ENCODE measurements around the gene COMMD4.

The COMMD4 gene

GRCh38 chr15:75361361-75361988 is 25.6 kb downstream of the COMMD4 start:
- Histone ChIP-seq H3K9me3 (replicated peaks in 1 of 11) (no peaks in the 10 kb centered on the region), H3K4me1 (peaks cover 0 to 28% (median 21%) of the 10 kb centered on the region in 10 experiments; a peak in 17 of 20 replicates), H4K20me1 (peaks cover 1 to 83% (median 23%) of the 10 kb centered on the region in 11 experiments; a peak in 17 of 22 replicates), H3K27me3 (no peaks in the 10 kb centered on the region), H3K36me3 (peaks cover 69 to 98% (median 78%) of the 10 kb centered on the region in 11 experiments), H3K4me2 (peak overlapping the region in 2 of 11 experiments; percentile 72 to 82; a peak in 2 of 22 replicates), H3K27ac (0 out of 22 replicates have a peak overlapping the region, but pooled peaks of 1 of the 11 experiments have one; percentile 44), H3K9ac (peak overlapping the region in 1 of 11 experiments; percentile 57; a peak in 1 of 22 replicates), H3K4me3 (no peak overlapping the region)
- no peak for TF ChIP-seq Cebpa-rat (IDR thresholded peaks at IDR 0.05)

GRCh38 chr15:75361989-75362641 is 26.3 kb downstream of the COMMD4 start:
- peaks cover 7 to 84% (median 26%) of the 10 kb centered on the region in 11 experiments; a peak in 19 of 22 replicates for H4K20me1 ChIP-seq
- no peaks in the 10 kb centered on the region for H3K9me3 ChIP-seq (replicated peaks in 1 of 11)
- H3K4me1 ChIP-seq = peaks cover 0 to 34% (median 24%) of the 10 kb centered on the region in 10 experiments; a peak in 17 of 20 replicates
- H3K27ac ChIP-seq = peak overlapping the region in 6 of 11 experiments; percentile 6 to 59 (median 28); a peak in 6 of 22 replicates
- no peak for TF ChIP-seq Cebpa-rat (IDR thresholded peaks at IDR 0.05)
- H3K4me3 ChIP-seq = no peak overlapping the region
- H3K4me2 ChIP-seq = peak overlapping the region in 8 of 11 experiments; percentile 18 to 88 (median 71); a peak in 16 of 22 replicates
- H3K36me3 ChIP-seq = peaks cover 69 to 98% (median 79%) of the 10 kb centered on the region in 11 experiments
- H3K27me3 ChIP-seq = no peaks in the 10 kb centered on the region
- H3K9ac ChIP-seq = peak overlapping the region in 8 of 11 experiments; percentile 33 to 62 (median 48); a peak in 14 of 22 replicates

- no peaks in the 10 kb centered on the region for H3K27me3 ChIP-seq
- H3K4me1 ChIP-seq = peaks cover 0 to 40% (median 30%) of the 10 kb centered on the region in 10 experiments; a peak in 18 of 20 replicates
- H3K4me2 ChIP-seq = peak overlapping the region in 10 of 11 experiments; percentile 11 to 88 (median 66); a peak in 16 of 22 replicates
- no peak overlapping the region for H3K4me3 ChIP-seq
- peak overlapping the region in 6 of 11 experiments; percentile 6 to 59 (median 28); a peak in 7 of 22 replicates for H3K27ac ChIP-seq
- H3K36me3 ChIP-seq = peaks cover 65 to 97% (median 83%) of the 10 kb centered on the region in 11 experiments
- peaks cover 13 to 90% (median 32%) of the 10 kb centered on the region in 11 experiments; a peak in 19 of 22 replicates for H4K20me1 ChIP-seq
- H3K9me3 ChIP-seq (replicated peaks in 1 of 11) = no peaks in the 10 kb centered on the region
- H3K9ac ChIP-seq = peak overlapping the region in 8 of 11 experiments; percentile 33 to 62 (median 48); a peak in 15 of 22 replicates
- TF ChIP-seq Cebpa-rat (IDR thresholded peaks at IDR 0.05) = no peak
Measured at GRCh38 chr15:75362642-75363249, 26.9 kb downstream of the COMMD4 start.

- peaks cover 13 to 83% (median 32%) of the 10 kb centered on the region in 11 experiments; a peak in 19 of 22 replicates for H4K20me1 ChIP-seq
- peak overlapping the region in 5 of 11 experiments; percentile 1 to 84 (median 18); a peak in 4 of 22 replicates for H3K4me2 ChIP-seq
- H3K36me3 ChIP-seq = peaks cover 54 to 87% (median 73%) of the 10 kb centered on the region in 11 experiments
- H3K4me3 ChIP-seq = no peak overlapping the region
- H3K9me3 ChIP-seq (replicated peaks in 1 of 11) = no peaks in the 10 kb centered on the region
- no peaks in the 10 kb centered on the region for H3K27me3 ChIP-seq
- TF ChIP-seq Cebpa-rat (IDR thresholded peaks at IDR 0.05) = no peak
- H3K4me1 ChIP-seq = peaks cover under 1 to 42% (median 31%) of the 10 kb centered on the region in 10 experiments; a peak in 19 of 20 replicates
- no peak overlapping the region for H3K27ac ChIP-seq
- H3K9ac ChIP-seq = no peak overlapping the region; a peak in 1 of 22 replicates
Measured at GRCh38 chr15:75363786-75364185, 27.9 kb downstream of the COMMD4 start.

GRCh38 chr15:75364881-75365280 is 29.0 kb downstream of the COMMD4 start:
- H3K4me2 ChIP-seq = no peak overlapping the region
- peaks cover 44 to 82% (median 67%) of the 10 kb centered on the region in 11 experiments for H3K36me3 ChIP-seq
- no peak for TF ChIP-seq Cebpa-rat (IDR thresholded peaks at IDR 0.05)
- H3K4me1 ChIP-seq = peaks cover 11 to 53% (median 42%) of the 10 kb centered on the region in 10 experiments
- no peak overlapping the region for H3K4me3 ChIP-seq
- no peak overlapping the region for H3K27ac ChIP-seq
- H4K20me1 ChIP-seq = peaks cover 17 to 74% (median 33%) of the 10 kb centered on the region in 11 experiments; a peak in 20 of 22 replicates
- no peaks in the 10 kb centered on the region for H3K9me3 ChIP-seq (replicated peaks in 1 of 11)
- H3K27me3 ChIP-seq = no peaks in the 10 kb centered on the region
- H3K9ac ChIP-seq = 0 out of 22 replicates have a peak overlapping the region, but pooled peaks of 1 of the 11 experiments have one; percentile 15

- TF ChIP-seq Cebpa-rat (IDR thresholded peaks at IDR 0.05) = no peak
- Histone ChIP-seq H3K36me3 (peaks cover 51 to 82% (median 68%) of the 10 kb centered on the region in 11 experiments), H3K27me3 (no peaks in the 10 kb centered on the region), H3K9me3 (replicated peaks in 1 of 11) (no peaks in the 10 kb centered on the region), H3K4me1 (peaks cover 21 to 58% (median 49%) of the 10 kb centered on the region in 10 experiments), H3K9ac (peak overlapping the region in 1 of 11 experiments; percentile 10; a peak in 2 of 22 replicates), H3K27ac (no peak overlapping the region), H3K4me3 (no peak overlapping the region), H4K20me1 (peaks cover 17 to 61% (median 32%) of the 10 kb centered on the region in 11 experiments; a peak in 20 of 22 replicates), H3K4me2 (no peak overlapping the region; a peak in 1 of 22 replicates)
Measured at GRCh38 chr15:75366163-75366562, 30.3 kb downstream of the COMMD4 start.

- Histone ChIP-seq H3K36me3 (peaks cover 55 to 82% (median 68%) of the 10 kb centered on the region in 11 experiments), H3K9ac (peak overlapping the region in 6 of 11 experiments; percentile 92 to 99 (median 96); a peak in 11 of 22 replicates), H3K27ac (no peak overlapping the region), H4K20me1 (peaks cover 17 to 60% (median 34%) of the 10 kb centered on the region in 11 experiments; a peak in 20 of 22 replicates), H3K9me3 (replicated peaks in 1 of 11) (no peaks in the 10 kb centered on the region), H3K4me1 (peaks cover 25 to 63% (median 55%) of the 10 kb centered on the region in 10 experiments), H3K4me3 (peak overlapping the region in 4 of 10 experiments; percentile 81 to 92 (median 84); a peak in 3 of 20 replicates), H3K4me2 (peak overlapping the region in 10 of 11 experiments; percentile 82 to 96 (median 93); a peak in 18 of 22 replicates), H3K27me3 (no peaks in the 10 kb centered on the region)
- no peak for TF ChIP-seq Cebpa-rat (IDR thresholded peaks at IDR 0.05)
Measured at GRCh38 chr15:75367006-75367405, 31.1 kb downstream of the COMMD4 start.

- Histone ChIP-seq H3K4me3 (peak overlapping the region; percentile 75 to 92 (median 83)), H3K27ac (peak overlapping the region in 9 of 11 experiments; percentile 24 to 99 (median 96); a peak in 16 of 22 replicates), H3K9me3 (replicated peaks in 1 of 11) (no peaks in the 10 kb centered on the region), H3K4me2 (peak overlapping the region; percentile 82 to 96 (median 93)), H4K20me1 (peaks cover 17 to 55% (median 34%) of the 10 kb centered on the region in 11 experiments; a peak in 20 of 22 replicates), H3K27me3 (no peaks in the 10 kb centered on the region), H3K36me3 (peaks cover 60 to 82% (median 69%) of the 10 kb centered on the region in 11 experiments), H3K9ac (peak overlapping the region; percentile 92 to 99 (median 95); a peak in 20 of 22 replicates), H3K4me1 (peaks cover 25 to 59% (median 50%) of the 10 kb centered on the region in 10 experiments)
- no peak for TF ChIP-seq Cebpa-rat (IDR thresholded peaks at IDR 0.05)
Measured at GRCh38 chr15:75367406-75367912, 31.6 kb downstream of the COMMD4 start.

Data from BLaER1 treated with 17β-estradiol and CSF1 and Interleukin-3, amounts not matched to agents 10 nM and 100 nM (cell line).